Panc1 (cell line): ENCODE measurements around the gene CACNA1B.

Experiments used
- CTCF ChIP-seq: fragments of 450-650 bp; IDR thresholded peaks from 2 replicates; pipeline ENCODE4 v1.5.1; 2017; ENCODE audit warnings: mild to moderate bottlenecking
- POLR2AphosphoS5 ChIP-seq: IDR thresholded peaks from 2 replicates; pipeline ENCODE4 v1.6.1; 2012; ENCODE audit warnings: mild to moderate bottlenecking, low read depth, low read length, moderate library complexity

GRCh38 chr9:137967280-137967953 is 89.8 kb downstream of the CACNA1B start:
- TF ChIP-seq CTCF (no peak), POLR2AphosphoS5 (no peak)
